SK-N-MC (cell line): ENCODE measurements around the gene TULP3.

Source experiments
- DNase-seq: peaks from one replicate; pipeline ENCODE4 v3.0.0-alpha.2; 2011; ENCODE audit warnings: low read depth, low spot score
- H3K27ac ChIP-seq: fragments of 200-600 bp; sonication (generic); 2 replicates; pipeline ENCODE4 v1.5.1; 2016; ENCODE audit warnings: mixed run types
- H3K36me3 ChIP-seq: fragments of 200-600 bp; sonication (generic); 2 replicates; pipeline ENCODE4 v1.6.1; 2017; ENCODE audit warnings: antibody characterized with exemption, low read length, mixed read lengths; ENCODE audit not compliant: insufficient read depth
- H3K4me3 ChIP-seq: fragments of 200-600 bp; sonication (generic); 2 replicates; pipeline ENCODE4 v1.5.1; 2016
- H3K9ac ChIP-seq: fragments of 200-600 bp; sonication (generic); 2 replicates; pipeline ENCODE4 v1.8.0; 2017; ENCODE audit warnings: mixed run types, mixed read lengths; ENCODE audit not compliant: insufficient read length
- H3K9me3 ChIP-seq: fragments of 200-600 bp; sonication (generic); 2 replicates; pipeline ENCODE4 v1.6.1; 2017; ENCODE audit warnings: low read depth, mild to moderate bottlenecking, antibody characterized with exemption, low read length, moderate library complexity, mixed read lengths
- EZH2 ChIP-seq: fragments of 200-600 bp; sonication (generic); IDR thresholded peaks from one replicate; pipeline ENCODE4 v1.6.1; 2017; ENCODE audit warnings: antibody characterized with exemption
- FOXP2 ChIP-seq: optimal IDR thresholded peaks from 2 replicates; pipeline ENCODE3; 2011; ENCODE audit warnings: mild to moderate bottlenecking, moderate library complexity; ENCODE audit not compliant: insufficient read depth; ENCODE audit errors: extremely low read length, control extremely low read depth
- POLR2AphosphoS5 ChIP-seq: IDR thresholded peaks from 2 replicates; pipeline ENCODE4 v1.6.1; 2012; ENCODE audit warnings: mild to moderate bottlenecking, low read depth, low read length, borderline replicate concordance

The TULP3 gene

GRCh38 chr12:2955888-2956287 lies 65.2 kb downstream of the TULP3 start:
- no peak overlapping the region for H3K27ac ChIP-seq
- H3K9me3 ChIP-seq = no peaks in the 10 kb centered on the region
- no peak for TF ChIP-seq FOXP2
- H3K4me3 ChIP-seq = no peak overlapping the region
- DNase-seq = no peak
- no peak overlapping the region for H3K9ac ChIP-seq
- no peaks in the 10 kb centered on the region for H3K36me3 ChIP-seq

- no peaks in the 10 kb centered on the region for H3K36me3 ChIP-seq
- H3K4me3 ChIP-seq = peak overlapping the region; percentile 81
- H3K9ac ChIP-seq = peak overlapping the region; percentile 83
- DNase-seq = no peak
- TF ChIP-seq FOXP2 (no peak), EZH2 (no peak), POLR2AphosphoS5 (no peak)
- no peaks in the 10 kb centered on the region for H3K9me3 ChIP-seq
- H3K27ac ChIP-seq = peak overlapping the region; percentile 83
Measured at GRCh38 chr12:2957816-2958431, 67.2 kb downstream of the TULP3 start.

- Histone ChIP-seq H3K9me3 (no peaks in the 10 kb centered on the region), H3K27ac (peak overlapping the region; percentile 83)
- no peak for DNase-seq
Measured at GRCh38 chr12:2958432-2959191, 67.9 kb downstream of the TULP3 start.

GRCh38 chr12:2959192-2959504 lies 68.5 kb downstream of the TULP3 start, which contains the start of gene TEAD4:
TEAD4 (plus strand) TSS chr12:2959397.
- Histone ChIP-seq H3K4me3 (peak within 1 kb of the TSS; percentile 81), H3K36me3 (no peaks in the 10 kb centered on the region), H3K27ac (peak within 1 kb of the TSS; percentile 83), H3K9ac (peak within 1 kb of the TSS; percentile 88), H3K9me3 (no peaks in the 10 kb centered on the region)
- TF ChIP-seq EZH2 (no peak), POLR2AphosphoS5 (no peak; the same call in 1 of the 2 replicates), FOXP2 (no peak)
- DNase-seq = no peak

More at GRCh38 chr12:2958432-2959191, 67.9 kb downstream of the TULP3 start:
- TF ChIP-seq EZH2 (no peak), POLR2AphosphoS5 (peak; percentile 45; the same call in 1 of the 2 replicates)
- Histone ChIP-seq H3K9ac (peak overlapping the region; percentile 83), H3K4me3 (peak overlapping the region; percentile 81), H3K36me3 (no peaks in the 10 kb centered on the region)

GRCh38 chr12:2959505-2960389 lies 69.1 kb downstream of the TULP3 start:
- Histone ChIP-seq H3K4me3 (peak overlapping the region; percentile 81), H3K27ac (peak overlapping the region; percentile 77), H3K36me3 (peaks cover 1% of the 10 kb centered on the region; the same call in 1 of the 2 replicates), H3K9me3 (no peaks in the 10 kb centered on the region), H3K9ac (peak overlapping the region; percentile 88)
- TF ChIP-seq FOXP2 (no peak), POLR2AphosphoS5 (peak; percentile 43; the same call in 1 of the 2 replicates)
- no peak for DNase-seq

GRCh38 chr12:2960390-2960956 lies 69.8 kb downstream of the TULP3 start:
- DNase-seq = no peak
- Histone ChIP-seq H3K9me3 (no peaks in the 10 kb centered on the region), H3K27ac (no peak overlapping the region), H3K9ac (peak overlapping the region; percentile 88), H3K36me3 (peaks cover 4% of the 10 kb centered on the region; the same call in 1 of the 2 replicates), H3K4me3 (peak overlapping the region; percentile 81)
- TF ChIP-seq FOXP2 (no peak), POLR2AphosphoS5 (no peak), EZH2 (no peak)

GRCh38 chr12:2960996-2961616 lies 70.4 kb downstream of the TULP3 start:
- no peaks in the 10 kb centered on the region for H3K9me3 ChIP-seq
- no peak overlapping the region for H3K27ac ChIP-seq
- H3K4me3 ChIP-seq = peak overlapping the region; percentile 81
- TF ChIP-seq FOXP2 (no peak), POLR2AphosphoS5 (no peak), EZH2 (no peak)
- no peak overlapping the region for H3K9ac ChIP-seq
- no peak for DNase-seq
- peaks cover 4% of the 10 kb centered on the region; the same call in 1 of the 2 replicates for H3K36me3 ChIP-seq

- no peaks in the 10 kb centered on the region for H3K9me3 ChIP-seq
- H3K27ac ChIP-seq = no peak overlapping the region
- H3K9ac ChIP-seq = no peak overlapping the region
- H3K36me3 ChIP-seq = peaks cover 4% of the 10 kb centered on the region; the same call in 1 of the 2 replicates
- no peak for DNase-seq
- peak overlapping the region; percentile 81; the same call in 1 of the 2 replicates for H3K4me3 ChIP-seq
- TF ChIP-seq FOXP2 = no peak
- no peak for TF ChIP-seq POLR2AphosphoS5
- no peak for TF ChIP-seq EZH2
Measured at GRCh38 chr12:2961705-2962104, 71.0 kb downstream of the TULP3 start.
